Hippocampal formation (tissue), 2 donors: ENCODE results near the gene B3GALT5.

Source experiments
- DNase-seq, 2 donors: peaks; one replicate each; lab custom pipeline; 2025; lab: John Stamatoyannopoulos, UW

The B3GALT5 gene

DNA sequence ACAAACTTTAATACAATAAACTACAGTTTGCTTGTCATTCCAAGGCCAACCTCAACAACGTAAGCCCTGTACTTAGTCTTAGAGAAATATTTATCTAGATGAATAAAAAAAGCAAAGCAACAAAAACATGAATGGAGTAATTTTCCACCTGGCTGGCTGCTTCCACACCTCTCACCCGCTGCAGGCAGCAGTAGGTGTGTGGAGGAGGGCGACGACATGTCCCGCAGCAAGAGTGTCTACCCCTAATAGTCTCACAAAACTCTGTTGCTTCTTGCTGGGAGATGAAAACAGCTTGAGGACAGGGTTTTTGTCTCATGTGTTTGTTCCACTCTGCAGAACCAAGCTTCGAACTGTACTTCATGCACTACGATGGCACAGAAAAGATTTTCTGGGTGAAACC lies 83.5 kb downstream of the B3GALT5 start:
- DNase-seq, result no peak

DNA sequence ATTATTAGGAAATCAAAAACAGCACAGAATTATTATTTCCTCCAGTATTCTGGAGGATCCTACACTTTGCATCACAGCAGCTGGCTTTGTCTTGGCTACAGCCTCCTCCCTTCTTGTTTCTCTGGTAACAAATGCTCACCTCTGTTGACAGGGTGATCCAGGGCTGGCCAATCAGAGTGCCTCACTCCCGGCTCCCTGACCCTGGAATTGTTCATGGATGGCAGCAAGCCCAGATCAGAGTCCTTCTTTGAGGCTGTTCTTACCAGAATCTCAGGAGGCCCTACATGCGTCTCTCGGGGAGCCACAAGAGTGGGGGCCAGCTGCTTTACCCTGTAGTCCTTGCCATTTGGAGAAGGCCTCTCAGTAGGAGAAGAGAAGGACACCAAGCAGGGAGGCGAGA lies 83.9 kb downstream of the B3GALT5 start:
- no peak for DNase-seq

DNA sequence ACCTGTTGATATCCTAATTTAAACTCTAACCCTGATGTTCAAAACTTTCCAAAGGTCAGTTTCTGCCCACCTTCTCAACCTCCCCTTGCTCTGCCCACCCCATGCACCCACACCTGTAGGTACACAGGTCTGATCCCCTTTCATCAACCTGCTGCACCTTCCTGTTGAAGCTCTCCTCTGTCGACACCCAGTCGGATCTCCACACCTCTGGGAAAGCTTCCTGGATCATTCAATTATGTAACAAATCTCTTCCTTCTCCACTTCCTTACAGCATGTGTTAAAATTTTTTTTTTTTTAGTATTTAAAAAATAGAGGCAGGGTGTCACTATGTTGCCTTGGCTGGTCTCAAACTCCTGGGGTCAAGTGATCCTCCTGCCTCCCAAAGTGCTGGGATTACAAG lies 87.6 kb downstream of the B3GALT5 start:
- DNase-seq, result no peak

DNA sequence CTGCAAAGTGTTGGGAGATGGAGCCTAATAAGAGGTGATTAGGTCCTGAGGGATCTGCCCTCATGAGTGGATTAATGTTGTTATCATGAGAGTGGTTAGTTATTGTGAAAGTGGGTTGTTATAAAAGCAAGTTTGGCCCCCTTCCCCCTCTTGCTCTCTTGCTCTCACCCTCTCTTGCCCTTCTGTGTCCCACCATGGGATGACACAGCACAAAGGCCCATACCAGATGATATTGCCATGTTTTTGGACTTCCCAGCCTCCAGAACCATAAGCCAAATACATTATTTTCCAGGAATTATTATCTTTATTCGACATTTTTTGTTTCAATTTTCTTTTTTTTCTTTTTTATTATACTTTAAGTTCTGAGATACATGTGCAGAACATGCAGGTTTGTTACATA lies 90.8 kb downstream of the B3GALT5 start:
- no peak for DNase-seq

DNA sequence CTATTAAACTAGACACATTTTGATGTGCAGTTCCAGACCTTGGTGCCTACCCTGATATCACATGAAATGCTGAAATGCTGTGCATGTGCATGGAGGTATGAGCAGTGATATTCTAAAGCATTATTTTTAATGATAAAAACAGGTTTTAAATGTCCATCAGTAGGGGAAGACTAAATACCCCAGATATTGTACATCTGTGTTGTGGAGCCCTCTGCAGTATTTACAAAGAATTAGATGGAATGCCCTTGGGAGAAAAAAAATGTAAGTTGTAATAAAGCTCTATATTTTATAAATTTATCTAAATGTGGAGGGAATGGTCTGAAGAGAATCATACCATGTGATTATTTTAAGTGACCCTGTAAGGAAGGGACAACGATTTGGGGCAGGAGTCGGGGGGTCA lies 93.1 kb downstream of the B3GALT5 start:
- DNase-seq, result no peak

DNA sequence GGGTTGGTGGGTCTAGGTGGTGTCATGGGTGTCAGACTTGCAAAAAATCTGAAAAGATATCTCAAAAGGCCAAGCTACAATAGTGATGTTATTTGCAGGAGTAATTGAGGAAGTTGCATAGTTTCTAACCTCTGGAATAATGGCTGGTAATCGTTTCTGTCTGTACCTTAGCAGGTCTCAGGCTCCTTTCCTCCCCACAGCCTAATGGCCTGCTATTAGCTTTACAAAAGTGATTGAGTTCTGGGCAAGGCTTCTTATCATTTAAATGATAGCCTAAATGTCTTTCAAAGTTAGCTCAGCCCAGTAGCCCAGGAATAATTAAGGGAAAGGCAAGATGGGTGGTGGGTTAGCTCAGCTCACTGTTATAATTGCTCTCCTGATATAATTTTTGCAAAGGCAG lies 94.6 kb downstream of the B3GALT5 start:
- no peak for DNase-seq

DNA sequence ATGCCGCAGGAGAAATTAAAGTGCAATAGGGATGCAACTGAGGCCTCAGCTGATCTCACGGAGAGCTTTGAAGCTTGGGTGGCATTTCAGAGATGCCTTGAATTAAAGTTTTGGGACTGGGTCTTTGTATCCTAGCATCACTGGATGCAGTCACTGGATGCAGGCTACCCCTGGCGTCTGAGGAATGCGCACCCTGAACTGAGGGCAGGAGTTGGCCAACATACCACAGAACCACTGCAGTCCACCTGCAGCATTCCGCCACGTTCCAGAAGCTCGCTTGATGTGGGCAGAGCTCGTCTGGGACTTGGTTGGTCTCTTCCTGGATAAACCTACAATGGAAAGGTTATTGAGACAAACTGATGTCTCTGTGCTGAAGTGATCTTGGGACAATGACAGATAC lies 98.1 kb downstream of the B3GALT5 start:
- DNase-seq, result no peak

DNA sequence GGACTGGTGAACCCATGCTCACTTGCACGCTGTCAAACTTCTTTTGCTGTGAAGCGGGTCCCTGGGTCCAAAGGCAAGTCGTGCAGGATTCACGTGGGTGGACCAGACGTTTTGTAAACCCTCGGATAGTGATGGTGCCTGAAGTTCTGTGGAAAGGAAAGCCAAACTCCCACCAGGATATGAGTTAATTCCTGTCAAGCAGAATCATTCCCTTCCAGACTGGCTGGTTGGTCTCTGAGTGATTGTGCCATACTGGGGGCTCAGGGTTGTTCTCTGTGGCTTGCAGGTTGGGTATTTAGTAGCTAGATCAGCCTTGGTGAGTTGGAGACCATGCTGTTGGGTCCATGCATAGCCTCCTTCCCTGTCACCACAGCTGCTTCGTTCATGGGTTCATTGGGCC lies 99.5 kb downstream of the B3GALT5 start:
- DNase-seq, result no peak

DNA sequence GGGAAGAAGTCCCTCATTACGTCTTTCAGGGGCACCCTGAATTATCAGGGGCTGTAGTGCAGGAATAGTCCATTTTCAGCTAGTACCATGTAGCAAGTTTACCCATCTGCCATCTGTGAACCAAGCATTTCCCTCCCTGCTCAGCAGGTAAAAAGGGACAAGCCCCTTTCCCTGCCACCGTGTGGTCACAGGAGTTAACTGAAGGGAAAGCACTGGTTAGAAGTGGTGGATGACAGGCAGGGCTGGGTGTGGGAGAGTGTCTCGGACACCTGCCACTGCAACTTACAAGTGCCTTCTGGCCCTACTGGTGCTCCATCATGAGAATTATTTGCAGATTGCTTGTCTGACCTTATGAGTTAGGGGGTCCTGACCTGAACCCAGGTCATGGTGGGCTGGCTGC lies 100.2 kb downstream of the B3GALT5 start:
- no peak for DNase-seq

DNA sequence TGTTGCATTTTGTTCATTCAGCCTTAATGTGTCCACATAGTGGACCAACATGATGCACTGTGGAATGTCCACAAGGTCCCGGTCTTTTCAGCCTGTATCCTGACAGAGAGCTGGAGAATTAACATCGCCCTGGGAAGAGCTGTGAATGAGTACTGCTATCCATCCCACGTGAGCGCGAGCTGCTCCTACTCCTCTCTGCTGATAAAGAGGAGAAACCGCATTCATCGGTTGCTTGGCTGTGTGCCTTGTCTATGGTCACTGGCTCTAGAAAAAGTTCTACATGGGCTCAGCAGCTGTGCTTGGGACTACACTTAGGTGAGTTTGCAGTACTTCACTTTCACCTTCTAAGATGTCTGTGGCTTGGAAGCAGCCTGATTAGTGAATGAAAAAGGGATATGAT lies 101.2 kb downstream of the B3GALT5 start:
- no peak for DNase-seq

DNA sequence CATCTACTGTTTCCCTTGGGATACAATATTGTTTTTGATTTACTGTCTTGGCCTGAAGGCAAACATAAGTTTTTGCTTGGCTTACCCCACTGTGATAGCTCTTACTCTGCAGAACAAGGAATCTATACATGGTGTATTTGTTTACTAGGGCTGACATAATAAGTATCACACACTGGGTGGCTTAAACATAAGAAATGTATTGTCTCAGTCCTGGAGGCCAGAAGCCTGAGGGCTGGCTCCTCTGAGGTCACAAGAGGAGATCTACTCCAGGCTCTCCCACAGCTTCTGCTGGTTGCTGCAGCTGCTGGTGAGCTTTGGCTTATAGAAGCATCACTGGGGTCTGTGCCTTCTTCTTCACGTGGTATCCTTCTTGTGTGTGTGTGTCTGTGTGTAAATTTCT lies 101.6 kb downstream of the B3GALT5 start:
- DNase-seq, result no peak

DNA sequence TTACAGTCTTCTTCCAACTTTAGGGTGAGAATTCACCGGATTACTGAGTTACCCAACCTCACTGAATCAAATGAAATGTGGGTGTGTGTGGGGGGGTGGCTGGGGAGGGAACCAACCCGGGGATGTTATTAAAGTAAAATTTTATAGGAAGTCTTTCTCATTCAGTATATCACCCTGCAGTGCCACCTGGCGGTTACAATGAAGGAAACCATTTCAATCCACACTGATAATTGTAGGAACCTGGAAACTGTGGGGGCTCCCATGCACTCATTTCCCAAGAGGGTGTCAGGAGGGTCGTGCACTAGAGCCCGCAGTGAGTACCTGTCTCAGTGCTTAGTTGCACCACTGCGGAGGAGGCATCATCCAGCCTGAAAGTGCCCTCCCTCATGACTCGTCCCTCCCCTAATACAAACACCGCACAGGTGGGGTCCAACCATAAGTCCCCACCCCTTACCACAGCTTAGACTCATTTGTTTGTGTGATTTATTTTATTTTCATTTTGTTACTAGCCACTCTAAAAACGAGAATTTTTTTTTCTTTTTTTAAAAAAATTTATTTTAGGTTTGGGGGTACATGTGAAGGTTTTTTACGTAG lies 103.2 kb downstream of the B3GALT5 start:
- DNase-seq, result peak in 1 of 2 donors; percentile 14

DNA sequence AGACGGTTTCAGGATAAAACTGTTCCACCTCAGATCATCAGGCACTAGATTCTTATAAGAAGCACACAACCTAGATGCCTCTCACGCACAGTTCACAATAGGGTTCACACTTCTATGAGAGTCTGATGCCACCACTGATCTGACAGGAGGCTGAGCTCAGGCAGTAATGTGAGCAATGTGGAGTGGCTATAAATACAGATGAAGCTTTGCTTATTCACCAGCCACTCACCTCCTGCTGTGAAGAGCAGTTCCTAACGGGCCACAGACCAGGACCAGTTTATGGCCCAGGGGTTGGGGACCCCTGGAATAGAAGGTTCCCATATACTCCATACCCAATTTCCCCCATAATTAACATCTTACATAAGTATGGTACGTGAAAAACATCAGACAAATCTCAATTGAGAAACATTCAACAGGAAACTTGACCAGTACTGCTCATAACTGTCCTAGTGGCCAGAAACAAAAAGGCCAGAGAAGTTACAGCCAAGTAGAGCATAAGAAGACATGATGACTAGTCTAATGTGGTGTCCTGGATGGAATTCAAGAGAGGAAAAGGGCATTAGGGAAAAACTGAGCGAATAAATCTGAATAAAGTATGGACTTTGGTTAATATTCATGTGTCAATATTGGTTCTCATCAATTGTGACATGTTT lies 107.5 kb downstream of the B3GALT5 start:
- DNase-seq, result no peak

DNA sequence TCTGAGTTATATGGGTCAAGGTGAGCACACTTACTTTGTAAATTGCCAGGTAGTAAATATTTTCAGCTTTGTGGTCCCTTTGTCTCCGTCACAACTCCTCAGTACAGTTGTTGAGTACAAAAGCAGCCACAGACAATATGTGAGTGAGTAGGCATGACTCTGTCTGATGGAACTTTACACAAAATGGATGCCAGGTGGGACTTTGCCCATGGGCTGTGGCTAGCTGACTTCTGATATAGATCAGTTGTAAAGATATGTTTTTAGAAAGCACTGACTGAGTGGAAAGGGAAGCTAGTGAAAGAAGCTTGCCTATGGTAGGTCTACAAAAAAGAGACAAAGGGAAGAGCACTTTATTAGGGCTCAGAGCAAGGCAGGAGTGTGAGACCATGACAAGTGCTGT lies 109.1 kb downstream of the B3GALT5 start:
- DNase-seq, result no peak
